HepG2 (cell line): ENCODE results near the gene CD6. TPM values are rescaled to one million over a fixed set of nuclear protein-coding genes. Genes with fewer than 3 reads are reported as not detected.

Experiments
- ATAC-seq: fragments of 200-7000 bp; cut with Tn5 transposase; 3 replicates; pipeline ENCODE4 v1.9.1; 2020; ENCODE audit warnings: mild to moderate bottlenecking, moderate library complexity
- BruUV-seq: library from RNA; stranded (reverse); fragments of 400-500 nt; replicated peaks from 2 replicates; lab custom pipeline; 2021; lab: Mats Ljungman, UMichigan
- CTCF ChIA-PET: fragments of 300-600 bp; formaldehyde crosslinking; extraction: SDS; loops from one replicate; lab custom pipeline; 2021; ENCODE audit warnings: low total read pairs, inconsistent platforms, low intra/inter-chr PET ratio; lab: Yijun Ruan, JAX
- POLR2A ChIA-PET: fragments of 350-600 bp; sonication (Branson Sonifier 250); formaldehyde crosslinking; loops from one replicate; lab custom pipeline; 2020; ENCODE audit warnings: antibody characterized with exemption, inconsistent platforms; lab: Yijun Ruan, JAX
- DNase-seq: peaks from one replicate; pipeline ENCODE4 v3.0.0-alpha.2; 2015; ENCODE audit warnings: low spot score
- FAIRE-seq: peaks from 3 replicates; lab custom pipeline; 2011; peaks lifted over from hg19 to GRCh38; lab: Jason Lieb, UNC
- H2AFZ ChIP-seq: one replicate; pipeline ENCODE4 v1.6.1; 2011; ENCODE audit warnings: low read length, inconsistent platforms
- H3K27ac ChIP-seq: fragments of 300-600 bp; 3 replicates; pipeline ENCODE4 v1.8.0; 2011; ENCODE audit warnings: mixed run types, mild to moderate bottlenecking, mixed read lengths, low read length, inconsistent platforms; ENCODE audit not compliant: insufficient read depth; ENCODE audit errors: extremely low read length
- H3K27me3 ChIP-seq, 2 experiments: fragments of 200-600 bp in 1 of 2; 2 replicates in 1 of 2; 3 replicates in 1 of 2; pipeline versions ENCODE4 v1.6.0 to v1.8.0; 2011; ENCODE audit warnings: low read length in 2 of 2, mild to moderate bottlenecking in 2 of 2, moderate library complexity in 2 of 2, inconsistent platforms in 1 of 2; ENCODE audit not compliant: insufficient read depth in 2 of 2, control insufficient read depth in 1 of 2
- H3K36me3 ChIP-seq, 2 experiments: fragments of 200-600 bp in 1 of 2; replicated peaks in 1 of 2; 2 replicates in 1 of 2; 3 replicates in 1 of 2; pipeline versions ENCODE4 v1.5.1 to v1.8.0; 2011; ENCODE audit warnings: low read length in 2 of 2, inconsistent platforms in 1 of 2; ENCODE audit not compliant: insufficient read depth in 2 of 2, control insufficient read depth in 1 of 2
- H3K4me1 ChIP-seq: 2 replicates; pipeline ENCODE4 v1.5.1; 2012; ENCODE audit warnings: low read length, inconsistent platforms; ENCODE audit not compliant: insufficient read depth
- H3K4me2 ChIP-seq: 2 replicates; pipeline ENCODE4 v1.6.0; 2011; ENCODE audit warnings: low read depth, low read length, inconsistent platforms
- H3K4me3 ChIP-seq, 3 experiments: fragments of 200-600 bp in 1 of 3; sonication (generic), shearing (Covaris generic) in 1 of 3; replicated peaks in 1 of 3; 2 replicates each; pipeline ENCODE4 v1.5.1; 2011 to 2016; ENCODE audit warnings: low read length in 3 of 3, inconsistent platforms in 2 of 3, low read depth in 2 of 3, mild to moderate bottlenecking in 2 of 3, control low read depth in 1 of 3, mixed read lengths in 1 of 3; ENCODE audit not compliant: insufficient read depth in 1 of 3
- H3K79me2 ChIP-seq: one replicate; pipeline ENCODE4 v1.6.1; 2011; ENCODE audit warnings: low read length, inconsistent platforms; ENCODE audit not compliant: insufficient read depth
- H3K9ac ChIP-seq: 2 replicates; pipeline ENCODE4 v1.6.0; 2011; ENCODE audit warnings: mild to moderate bottlenecking, low read depth, low read length, inconsistent platforms; ENCODE audit not compliant: insufficient read depth
- H3K9me3 ChIP-seq: 2 replicates; pipeline ENCODE4 v1.5.1; 2012; ENCODE audit warnings: mild to moderate bottlenecking, low read length
- H4K20me1 ChIP-seq: 2 replicates; pipeline ENCODE4 v1.6.0; 2011; ENCODE audit warnings: inconsistent platforms, mild to moderate bottlenecking, low read length, moderate library complexity; ENCODE audit not compliant: insufficient read depth
- ERF ChIP-seq: IDR thresholded peaks from 2 replicates; pipeline ENCODE4 v1.6.1; 2018; ENCODE audit warnings: missing biosample characterization, missing genetic modification reagents
- MBD4 ChIP-seq: IDR thresholded peaks from 2 replicates; pipeline ENCODE4 v1.6.1; 2012; ENCODE audit warnings: low read length, inconsistent platforms, borderline replicate concordance
- MXI1 ChIP-seq: IDR thresholded peaks from 3 replicates; pipeline ENCODE4 v1.6.1; 2012; ENCODE audit warnings: low read depth, low read length, inconsistent platforms, borderline replicate concordance
- NFKB2 ChIP-seq: sonication (generic); formaldehyde crosslinking; IDR thresholded peaks from 2 replicates; pipeline ENCODE4 v1.4.0; 2020; ENCODE audit warnings: missing genetic modification reagents, borderline replicate concordance
- NR2F6 ChIP-seq, 2 experiments: IDR thresholded peaks; 2 replicates each; pipeline ENCODE4 v1.6.1; 2016; ENCODE audit warnings: antibody characterized with exemption in 1 of 2, mild to moderate bottlenecking in 1 of 2
- PBX2 ChIP-seq: IDR thresholded peaks from 2 replicates; pipeline ENCODE4 v1.6.1; 2016; ENCODE audit warnings: control low read depth
- ZIK1 ChIP-seq: sonication (generic); formaldehyde crosslinking; IDR thresholded peaks from 2 replicates; pipeline ENCODE4 v1.5.0; 2020; ENCODE audit warnings: mild to moderate bottlenecking, low read depth, missing genetic modification reagents, borderline replicate concordance
- ZNF282 ChIP-seq: fragments of 450-650 bp; IDR thresholded peaks from 2 replicates; pipeline ENCODE4 v1.6.1; 2018; ENCODE audit not compliant: partially characterized antibody
- ZNF567 ChIP-seq: sonication (generic); formaldehyde crosslinking; IDR thresholded peaks from 2 replicates; pipeline ENCODE4 v1.8.1; 2023; ENCODE audit warnings: mild to moderate bottlenecking, missing genetic modification reagents, borderline replicate concordance
- WGBS: methylation state at CpG from one replicate; pipeline ENCODE4 v1.1.6; 2017; ENCODE audit warnings: low lambda C conversion rate; 5-methylcytosine and 5-hydroxymethylcytosine counted together
- in situ Hi-C: cut with HindIII; loops from 2 replicates; pipeline ENCODE4 v1.10.0; 2017; ENCODE audit warnings: low pct_unique_long_range_greater_than_20kb; ENCODE audit not compliant: extremely low pct_ligation_motif_present
- intact Hi-C: fragments of 100-400 bp; cut with micrococcal nuclease; formaldehyde crosslinking; loops from one replicate; pipeline ENCODE4 v1.10.0; 2022; ENCODE audit not compliant: unreplicated experiment
- polyA plus RNA-seq, 8 experiments: library from polyadenylated mRNA; depleted of rRNA in 3 of 8; stranded (reverse) in 7 of 8; unstranded in 1 of 8; fragments of >200 nt; fragmentation: Illumina TruSeq in 4 of 8; extraction: Trizol in 4 of 8; gene quantifications; 2 replicates each; pipeline versions ENCODE4 v1.2.1 to v1.2.3, GENCODE V29; 2011 to 2016; ENCODE audit warnings: low read depth in 4 of 8, missing spikeins in 1 of 8, mixed read lengths in 1 of 8; ENCODE audit not compliant: insufficient read depth in 1 of 8
- total RNA-seq, 5 experiments: library from RNA; depleted of rRNA; stranded (reverse); fragments of >200 nt; fragmentation: Illumina TruSeq; extraction: Trizol; gene quantifications; 2 replicates each; pipeline ENCODE4 v1.2.3, GENCODE V29; 2016; ENCODE audit warnings: low read depth in 1 of 5
- TF ChIP-seq, protein P1 (sequence below): IDR thresholded peaks from 2 replicates; pipeline ENCODE4 v1.6.1; 2012; ENCODE audit warnings: inconsistent platforms
- TF ChIP-seq, protein P2 (sequence below): sonication (generic); formaldehyde crosslinking; IDR thresholded peaks from 2 replicates; pipeline ENCODE4 v1.4.0; 2020; ENCODE audit warnings: missing genetic modification reagents, borderline replicate concordance
- TF ChIP-seq, protein P3 (sequence below): sonication (generic); formaldehyde crosslinking; IDR thresholded peaks from 2 replicates; pipeline ENCODE4 v1.5.1; 2020; ENCODE audit warnings: missing genetic modification reagents, mild to moderate bottlenecking, borderline replicate concordance
- TF ChIP-seq, protein P4 (sequence below), 2 experiments: sonication (generic) in 1 of 2; formaldehyde crosslinking in 1 of 2; IDR thresholded peaks; 2 replicates each; pipeline versions ENCODE4 v1.6.1 to v1.9.0; 2014 to 2022; ENCODE audit warnings: antibody characterized with exemption in 1 of 2, borderline replicate concordance in 1 of 2, inconsistent platforms in 1 of 2, low read depth in 1 of 2, missing genetic modification reagents in 1 of 2

The CD6 gene
- total and polyA plus RNA-seq, 2 of the 13 experiments (the other 11 are each of a cell fraction or from before 2014, with no cell fraction given): not detected

DNA sequence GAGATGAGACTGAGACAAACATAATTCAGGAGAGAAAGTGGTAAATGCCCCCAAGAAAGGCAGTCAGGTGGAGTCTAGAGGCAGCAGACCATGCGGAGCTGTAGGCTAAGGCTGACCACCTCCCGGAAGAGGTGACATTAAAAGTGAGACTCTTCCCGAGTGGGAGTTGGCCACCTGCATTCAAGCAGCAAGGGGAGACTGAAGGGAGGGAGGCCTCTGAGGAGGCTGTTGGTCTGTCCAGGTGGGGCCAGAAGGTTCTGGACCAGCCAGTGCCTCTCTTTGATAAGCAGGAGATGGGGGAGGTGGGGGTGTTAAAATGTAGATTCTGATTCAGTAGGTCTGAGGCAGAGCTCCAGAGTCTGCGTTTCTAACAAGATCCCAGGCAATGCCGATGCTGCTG lies 37.5 kb downstream of the CD6 start:
- in situ Hi-C loops (no loop called here), intact Hi-C loops (no loop called here)
- no peak for FAIRE-seq
- ATAC-seq: no peak
- Histone ChIP-seq H3K9ac (no peak overlapping the region), H3K27ac (no peak overlapping the region), H3K4me3 (no peak overlapping the region), H2AFZ (no peak overlapping the region), H3K4me1 (no peaks in the 10 kb centered on the region), H4K20me1 (no peaks in the 10 kb centered on the region), H3K79me2 (no peaks in the 10 kb centered on the region), H3K9me3 (no peaks in the 10 kb centered on the region), H3K36me3 (no peaks in the 10 kb centered on the region), H3K4me2 (no peak overlapping the region), H3K27me3 (peaks cover 11 to 92% of the 10 kb centered on the region in 2 experiments)
- no TSS peak for BruUV-seq
- no peak for DNase-seq
- POLR2A ChIA-PET: no interaction called here
- CTCF ChIA-PET: no interaction called here
- WGBS: 41% methylated on average over 5 of the region's 5 CpGs
- TF ChIP-seq ZIK1 (CRISPR knock-in tag): no peak
- no peak for TF ChIP-seq MXI1
- TF ChIP-seq, protein P1, sequence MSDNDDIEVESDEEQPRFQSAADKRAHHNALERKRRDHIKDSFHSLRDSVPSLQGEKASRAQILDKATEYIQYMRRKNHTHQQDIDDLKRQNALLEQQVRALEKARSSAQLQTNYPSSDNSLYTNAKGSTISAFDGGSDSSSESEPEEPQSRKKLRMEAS: no peak
- no peak for TF ChIP-seq ERF (CRISPR knock-in tag)
- TF ChIP-seq, protein P2, sequence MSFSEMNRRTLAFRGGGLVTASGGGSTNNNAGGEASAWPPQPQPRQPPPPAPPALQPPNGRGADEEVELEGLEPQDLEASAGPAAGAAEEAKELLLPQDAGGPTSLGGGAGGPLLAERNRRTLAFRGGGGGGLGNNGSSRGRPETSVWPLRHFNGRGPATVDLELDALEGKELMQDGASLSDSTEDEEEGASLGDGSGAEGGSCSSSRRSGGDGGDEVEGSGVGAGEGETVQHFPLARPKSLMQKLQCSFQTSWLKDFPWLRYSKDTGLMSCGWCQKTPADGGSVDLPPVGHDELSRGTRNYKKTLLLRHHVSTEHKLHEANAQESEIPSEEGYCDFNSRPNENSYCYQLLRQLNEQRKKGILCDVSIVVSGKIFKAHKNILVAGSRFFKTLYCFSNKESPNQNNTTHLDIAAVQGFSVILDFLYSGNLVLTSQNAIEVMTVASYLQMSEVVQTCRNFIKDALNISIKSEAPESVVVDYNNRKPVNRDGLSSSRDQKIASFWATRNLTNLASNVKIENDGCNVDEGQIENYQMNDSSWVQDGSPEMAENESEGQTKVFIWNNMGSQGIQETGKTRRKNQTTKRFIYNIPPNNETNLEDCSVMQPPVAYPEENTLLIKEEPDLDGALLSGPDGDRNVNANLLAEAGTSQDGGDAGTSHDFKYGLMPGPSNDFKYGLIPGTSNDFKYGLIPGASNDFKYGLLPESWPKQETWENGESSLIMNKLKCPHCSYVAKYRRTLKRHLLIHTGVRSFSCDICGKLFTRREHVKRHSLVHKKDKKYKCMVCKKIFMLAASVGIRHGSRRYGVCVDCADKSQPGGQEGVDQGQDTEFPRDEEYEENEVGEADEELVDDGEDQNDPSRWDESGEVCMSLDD: no peak
- TF ChIP-seq, protein P3, sequence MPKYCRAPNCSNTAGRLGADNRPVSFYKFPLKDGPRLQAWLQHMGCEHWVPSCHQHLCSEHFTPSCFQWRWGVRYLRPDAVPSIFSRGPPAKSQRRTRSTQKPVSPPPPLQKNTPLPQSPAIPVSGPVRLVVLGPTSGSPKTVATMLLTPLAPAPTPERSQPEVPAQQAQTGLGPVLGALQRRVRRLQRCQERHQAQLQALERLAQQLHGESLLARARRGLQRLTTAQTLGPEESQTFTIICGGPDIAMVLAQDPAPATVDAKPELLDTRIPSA (CRISPR knock-in tag): no peak
- no peak for TF ChIP-seq NFKB2 (CRISPR knock-in tag)
- no peak for TF ChIP-seq MBD4
- TF ChIP-seq, protein P4, sequence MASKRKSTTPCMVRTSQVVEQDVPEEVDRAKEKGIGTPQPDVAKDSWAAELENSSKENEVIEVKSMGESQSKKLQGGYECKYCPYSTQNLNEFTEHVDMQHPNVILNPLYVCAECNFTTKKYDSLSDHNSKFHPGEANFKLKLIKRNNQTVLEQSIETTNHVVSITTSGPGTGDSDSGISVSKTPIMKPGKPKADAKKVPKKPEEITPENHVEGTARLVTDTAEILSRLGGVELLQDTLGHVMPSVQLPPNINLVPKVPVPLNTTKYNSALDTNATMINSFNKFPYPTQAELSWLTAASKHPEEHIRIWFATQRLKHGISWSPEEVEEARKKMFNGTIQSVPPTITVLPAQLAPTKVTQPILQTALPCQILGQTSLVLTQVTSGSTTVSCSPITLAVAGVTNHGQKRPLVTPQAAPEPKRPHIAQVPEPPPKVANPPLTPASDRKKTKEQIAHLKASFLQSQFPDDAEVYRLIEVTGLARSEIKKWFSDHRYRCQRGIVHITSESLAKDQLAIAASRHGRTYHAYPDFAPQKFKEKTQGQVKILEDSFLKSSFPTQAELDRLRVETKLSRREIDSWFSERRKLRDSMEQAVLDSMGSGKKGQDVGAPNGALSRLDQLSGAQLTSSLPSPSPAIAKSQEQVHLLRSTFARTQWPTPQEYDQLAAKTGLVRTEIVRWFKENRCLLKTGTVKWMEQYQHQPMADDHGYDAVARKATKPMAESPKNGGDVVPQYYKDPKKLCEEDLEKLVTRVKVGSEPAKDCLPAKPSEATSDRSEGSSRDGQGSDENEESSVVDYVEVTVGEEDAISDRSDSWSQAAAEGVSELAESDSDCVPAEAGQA (IDR thresholded peaks at IDR 0.05; ENCODE audit: low read depth): no peak
- TF ChIP-seq, protein P4 (CRISPR knock-in tag; IDR thresholded peaks at IDR 0.05; ENCODE audit: borderline replicate concordance): no peak
- TF ChIP-seq ZNF567 (CRISPR knock-in tag): no peak
- TF ChIP-seq NR2F6 (IDR thresholded peaks at IDR 0.05): no peak
- no peak for TF ChIP-seq NR2F6 (CRISPR knock-in tag; IDR thresholded peaks at IDR 0.05)
- TF ChIP-seq ZNF282: no peak
- no peak for TF ChIP-seq PBX2
